Activated naive CD8-positive, alpha-beta T cell treated with anti-CD3 and anti-CD28 coated beads, Interleukin-2, amount 10 ng/mL, durations not matched to agents 7 days and 5 days (primary cell): ENCODE results near the gene NUDT19. TPM values are rescaled to one million over a fixed set of nuclear protein-coding genes. Genes with fewer than 3 reads are reported as not detected.
A peak's percentile ranks its signal among the peaks of the same experiment; 100 is the strongest.
"Not testable (repeated sequence)": the region's sequence is repeated elsewhere in the genome, so short reads cannot be mapped to it uniquely, and the experiment has no call there.

Experiments used
- ATAC-seq: fragments of 150-1000 bp; cut with Tn5 transposase; one replicate; pipeline ENCODE4 v1.10.0; 2021; ENCODE audit warnings: low read depth, moderate library complexity
- POLR2A ChIA-PET: fragments of 350-600 bp; sonication (Branson Sonifier 250); formaldehyde crosslinking; loops from one replicate; lab custom pipeline; 2021; ENCODE audit warnings: antibody characterized with exemption; lab: Charles Lee
- DNase-seq: peaks from one replicate; pipeline ENCODE4 v3.0.0; 2021
- H3K27ac Mint-ChIP-seq: one replicate; pipeline ENCODE4 v1.8.0; 2022; ENCODE audit warnings: mild to moderate bottlenecking, mixed read lengths
- H3K27me3 Mint-ChIP-seq: one replicate; pipeline ENCODE4 v1.8.0; 2022; ENCODE audit warnings: mild to moderate bottlenecking, moderate library complexity, mixed read lengths
- H3K36me3 Mint-ChIP-seq: one replicate; pipeline ENCODE4 v1.8.0; 2021; ENCODE audit warnings: mild to moderate bottlenecking, mixed read lengths
- H3K4me1 Mint-ChIP-seq: one replicate; pipeline ENCODE4 v1.8.0; 2021; ENCODE audit warnings: mixed read lengths
- H3K4me3 Mint-ChIP-seq: one replicate; pipeline ENCODE4 v1.8.0; 2022; ENCODE audit warnings: mild to moderate bottlenecking, moderate library complexity, mixed read lengths
- H3K9me3 Mint-ChIP-seq: one replicate; pipeline ENCODE4 v1.8.0; 2021; ENCODE audit warnings: mixed read lengths
- total RNA-seq, 2 experiments: library from RNA; stranded (reverse); gene quantifications; one replicate each; pipeline ENCODE4 v1.2.3, GENCODE V29; 2021

The NUDT19 gene
- total RNA-seq, 2 experiments from 2014 or later: 15.2 to 15.4 TPM

- no peaks in the 10 kb centered on the region for H3K9me3 Mint-ChIP-seq
- H3K4me1 Mint-ChIP-seq: peaks cover 17% of the 10 kb centered on the region
- peak overlapping the region; percentile 44 for H3K4me3 Mint-ChIP-seq
- POLR2A ChIA-PET: interaction anchor here (1.3 kb wide), 1 partner anchor 14 kb away, joined by 8 read pairs; the partner anchor contains the start of gene NUDT19
- no peak overlapping the region for H3K27ac Mint-ChIP-seq
- H3K36me3 Mint-ChIP-seq: peaks cover 2% of the 10 kb centered on the region
- H3K27me3 Mint-ChIP-seq: peaks cover 38% of the 10 kb centered on the region
- DNase-seq (no peak), ATAC-seq (no peak)
Measured at GRCh38 chr19:32677657-32678056, 14.0 kb upstream of the NUDT19 start.

GRCh38 chr19:32680986-32681385 is 10.6 kb upstream of the NUDT19 start:
- Mint-ChIP-seq H3K4me3 (no peak overlapping the region), H3K27me3 (peaks cover 41% of the 10 kb centered on the region), H3K27ac (no peak overlapping the region), H3K36me3 (no peaks in the 10 kb centered on the region), H3K9me3 (no peaks in the 10 kb centered on the region), H3K4me1 (peaks cover 4% of the 10 kb centered on the region)
- DNase-seq: no peak
- POLR2A ChIA-PET: interaction anchor here (0.6 kb wide), 1 partner anchor 283 kb away, joined by 3 read pairs; no protein-coding TSS in a partner anchor
- no peak for ATAC-seq

- ATAC-seq: no peak
- H3K4me1 Mint-ChIP-seq: peaks cover 2% of the 10 kb centered on the region
- POLR2A ChIA-PET: interaction anchor here (0.7 to 1.5 kb wide), 2 partner anchors 11 to 593 kb away, joined by 5 read pairs; no protein-coding TSS in a partner anchor
- H3K9me3 Mint-ChIP-seq: no peaks in the 10 kb centered on the region
- no peaks in the 10 kb centered on the region for H3K36me3 Mint-ChIP-seq
- peaks cover 35% of the 10 kb centered on the region for H3K27me3 Mint-ChIP-seq
- H3K4me3 Mint-ChIP-seq: no peak overlapping the region
- no peak for DNase-seq
- H3K27ac Mint-ChIP-seq: no peak overlapping the region
Measured at GRCh38 chr19:32682317-32682716, 9.3 kb upstream of the NUDT19 start.

GRCh38 chr19:32686847-32687475 is 4.7 kb upstream of the NUDT19 start:
- ATAC-seq (no peak), DNase-seq (no peak)

GRCh38 chr19:32687681-32688080 is 3.9 kb upstream of the NUDT19 start:
- Mint-ChIP-seq H3K4me1 (peaks cover 13% of the 10 kb centered on the region), H3K9me3 (no peaks in the 10 kb centered on the region), H3K27me3 (peaks cover 3% of the 10 kb centered on the region), H3K36me3 (no peaks in the 10 kb centered on the region), H3K27ac (no peak overlapping the region), H3K4me3 (no peak overlapping the region)
- no peak for ATAC-seq
- POLR2A ChIA-PET: no interaction called here
- DNase-seq: no peak

More at GRCh38 chr19:32686847-32687475, 4.7 kb upstream of the NUDT19 start:
- peaks cover 12% of the 10 kb centered on the region for H3K4me1 Mint-ChIP-seq
- H3K27ac Mint-ChIP-seq: no peak overlapping the region
- POLR2A ChIA-PET: no interaction called here
- no peaks in the 10 kb centered on the region for H3K36me3 Mint-ChIP-seq
- no peaks in the 10 kb centered on the region for H3K9me3 Mint-ChIP-seq
- H3K27me3 Mint-ChIP-seq: peaks cover 5% of the 10 kb centered on the region
- no peak overlapping the region for H3K4me3 Mint-ChIP-seq

- H3K9me3 Mint-ChIP-seq: no peaks in the 10 kb centered on the region
- peaks cover 19% of the 10 kb centered on the region for H3K4me1 Mint-ChIP-seq
- H3K36me3 Mint-ChIP-seq: peaks cover 3% of the 10 kb centered on the region
- peaks cover 3% of the 10 kb centered on the region for H3K27me3 Mint-ChIP-seq
- ATAC-seq: no peak
- H3K27ac Mint-ChIP-seq: no peak overlapping the region
- POLR2A ChIA-PET: no interaction called here
- no peak for DNase-seq
- no peak overlapping the region for H3K4me3 Mint-ChIP-seq
Measured at GRCh38 chr19:32688311-32688710, 3.3 kb upstream of the NUDT19 start.

- Mint-ChIP-seq H3K27me3 (no peaks in the 10 kb centered on the region), H3K27ac (peak overlapping the region; percentile 91), H3K36me3 (peaks cover 27% of the 10 kb centered on the region), H3K9me3 (no peaks in the 10 kb centered on the region), H3K4me1 (peaks cover 41% of the 10 kb centered on the region), H3K4me3 (peak overlapping the region; percentile 87)
- DNase-seq (peak; percentile 78), ATAC-seq (peak; percentile 62)
- POLR2A ChIA-PET: interaction anchor here (0.5 to 1.4 kb wide), 12 partner anchors 15 to 1481 kb away, joined by 3 to 10 read pairs (median 5); partner anchors contain the start of genes ANKRD27, CEP89, DPY19L3 and FAAP24
Measured at GRCh38 chr19:32691952-32692726, 518 bp downstream of the NUDT19 start.

- H3K9me3 Mint-ChIP-seq: no peaks in the 10 kb centered on the region
- no peak for ATAC-seq
- peak overlapping the region; percentile 91 for H3K27ac Mint-ChIP-seq
- POLR2A ChIA-PET: interaction anchor here (0.5 kb wide), 2 partner anchors 101 to 263 kb away, joined by 3 to 5 read pairs; no protein-coding TSS in a partner anchor
- peaks cover 33% of the 10 kb centered on the region for H3K36me3 Mint-ChIP-seq
- no peaks in the 10 kb centered on the region for H3K27me3 Mint-ChIP-seq
- no peak for DNase-seq
- H3K4me3 Mint-ChIP-seq: peak overlapping the region; percentile 87
- H3K4me1 Mint-ChIP-seq: peaks cover 45% of the 10 kb centered on the region
Measured at GRCh38 chr19:32692727-32693061, 1.1 kb downstream of the NUDT19 start.

GRCh38 chr19:32693151-32694108 is 1.8 kb downstream of the NUDT19 start:
- not testable (repeated sequence) for H3K9me3 Mint-ChIP-seq, H3K27me3 Mint-ChIP-seq
- Mint-ChIP-seq H3K36me3 (peaks cover 40% of the 10 kb centered on the region), H3K27ac (peak overlapping the region; percentile 91), H3K4me1 (peaks cover 50% of the 10 kb centered on the region), H3K4me3 (peak overlapping the region; percentile 87)
- peak; percentile 4 for ATAC-seq
- peak; percentile 43 for DNase-seq
- POLR2A ChIA-PET: interaction anchor here (0.7 kb wide), 3 partner anchors 11 to 347 kb away, joined by 3 to 5 read pairs (median 3); no protein-coding TSS in a partner anchor

GRCh38 chr19:32694316-32694715 is 2.7 kb downstream of the NUDT19 start:
- H3K27me3 Mint-ChIP-seq, POLR2A ChIA-PET, H3K9me3 Mint-ChIP-seq, H3K27ac Mint-ChIP-seq, DNase-seq, ATAC-seq: not testable (repeated sequence)
- Mint-ChIP-seq H3K4me3 (peak overlapping the region; percentile 87), H3K4me1 (peaks cover 50% of the 10 kb centered on the region), H3K36me3 (peaks cover 49% of the 10 kb centered on the region)

GRCh38 chr19:32694851-32695250 is 3.2 kb downstream of the NUDT19 start:
- ATAC-seq, POLR2A ChIA-PET, H3K9me3 Mint-ChIP-seq, H3K27me3 Mint-ChIP-seq, H3K27ac Mint-ChIP-seq, DNase-seq: not testable (repeated sequence)
- Mint-ChIP-seq H3K36me3 (peaks cover 54% of the 10 kb centered on the region), H3K4me3 (peak overlapping the region; percentile 87), H3K4me1 (peaks cover 50% of the 10 kb centered on the region)

- peak overlapping the region; percentile 15 for H3K27ac Mint-ChIP-seq
- H3K36me3 Mint-ChIP-seq: peaks cover 61% of the 10 kb centered on the region
- H3K4me1 Mint-ChIP-seq: peaks cover 48% of the 10 kb centered on the region
- ATAC-seq, POLR2A ChIA-PET, DNase-seq, H3K9me3 Mint-ChIP-seq, H3K27me3 Mint-ChIP-seq: not testable (repeated sequence)
- peak overlapping the region; percentile 60 for H3K4me3 Mint-ChIP-seq
Measured at GRCh38 chr19:32695506-32695905, 3.9 kb downstream of the NUDT19 start.
